SH-SY5Y (cell line): ENCODE results near the gene MXRA7.

Experiments used
- GATA2 ChIP-seq: IDR thresholded peaks from 2 replicates; pipeline ENCODE4 v1.6.1; 2011; ENCODE audit warnings: mild to moderate bottlenecking, low read depth, low read length
- GATA3 ChIP-seq: IDR thresholded peaks from 2 replicates; pipeline ENCODE4 v1.6.1; 2011; ENCODE audit warnings: low read depth, mild to moderate bottlenecking, low read length, moderate library complexity

DNA sequence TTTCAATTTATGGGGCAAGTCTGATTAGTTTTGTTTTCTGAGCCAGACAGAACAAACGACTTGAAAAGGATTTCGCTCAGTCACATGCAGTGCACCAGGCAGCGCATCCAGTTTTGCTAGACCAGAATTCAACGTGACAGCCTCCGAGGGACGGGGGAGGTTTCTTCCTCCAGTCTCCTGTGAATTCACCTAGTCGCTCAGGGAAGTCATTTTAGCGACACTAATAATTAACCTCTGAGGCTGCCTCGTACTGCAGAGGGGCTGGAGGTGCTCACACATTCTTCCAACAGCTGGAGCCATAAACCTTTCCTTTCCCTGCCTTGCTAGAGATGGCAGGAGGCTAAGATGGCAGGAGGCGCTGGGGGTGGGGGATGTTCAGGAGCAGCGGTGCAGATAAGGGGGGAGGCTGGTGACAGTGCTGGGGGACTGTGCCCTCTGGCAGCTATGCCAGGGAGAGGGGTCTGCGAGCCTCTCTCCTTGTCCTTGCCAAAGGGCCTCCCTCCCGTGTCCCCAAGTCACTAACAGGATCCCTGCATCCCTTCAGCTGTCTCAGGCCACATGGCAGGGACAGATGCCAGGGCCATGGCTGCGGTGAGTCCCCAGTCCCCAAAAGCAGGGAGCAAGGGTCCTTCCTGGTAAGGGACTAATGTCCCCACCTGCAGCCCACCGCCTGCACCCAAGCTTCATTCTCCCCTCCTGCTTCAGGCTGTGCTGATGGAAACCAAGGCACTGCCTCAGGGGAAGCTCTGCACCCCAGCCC, 24.0 kb downstream of the MXRA7 start:
- peak; percentile 35 for TF ChIP-seq GATA2
- TF ChIP-seq GATA3 = no peak
